Stimulated activated naive CD4-positive, alpha-beta T cell (primary cell): Measurements from ENCODE around the gene DCANP1.

Source experiments
- DNase-seq, 6 experiments: peaks; one replicate each; lab custom pipeline; 2025; lab: John Stamatoyannopoulos, UW

DCANP1 gene

DNA sequence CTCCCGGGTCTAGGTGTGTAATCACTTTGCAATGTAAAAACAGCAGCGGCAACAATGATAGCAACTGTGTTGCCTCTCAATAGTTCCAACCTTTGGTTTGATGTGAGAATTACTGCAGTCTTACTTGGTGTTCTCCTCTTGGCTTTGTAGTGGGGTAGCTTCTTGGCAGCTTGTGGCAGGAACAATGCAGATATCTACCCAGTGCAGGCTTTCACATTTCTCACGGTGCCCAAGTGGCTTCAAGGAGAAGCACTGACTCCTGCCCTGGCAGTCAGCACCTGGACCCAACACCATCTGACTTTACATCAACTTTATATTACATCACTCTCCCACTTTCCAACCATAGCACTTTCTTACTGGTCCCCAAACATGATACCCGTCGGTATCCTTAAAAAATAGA is 33.4 kb upstream of the DCANP1 start:
- no peak for DNase-seq

DNA sequence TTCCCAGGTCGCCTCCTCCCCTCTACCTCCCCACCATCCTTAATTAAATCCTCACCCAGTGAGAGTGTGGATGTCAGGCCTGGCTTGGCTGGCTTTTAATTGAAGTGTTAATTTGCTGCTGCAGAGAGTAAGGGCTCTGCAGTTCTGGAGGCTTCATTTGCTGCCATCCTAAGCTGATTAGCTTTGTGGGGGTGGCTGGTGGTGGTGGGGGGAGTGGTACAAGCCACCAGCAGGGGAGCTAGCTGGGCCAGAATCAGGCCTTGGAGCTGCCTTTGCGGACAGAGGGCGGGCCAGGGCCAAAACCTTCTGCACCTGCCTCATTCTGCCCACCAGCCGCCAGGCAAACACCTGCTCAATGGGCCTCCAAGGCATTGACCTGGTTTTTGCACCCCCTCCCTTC is 31.8 kb upstream of the DCANP1 start:
- DNase-seq = no peak

DNA sequence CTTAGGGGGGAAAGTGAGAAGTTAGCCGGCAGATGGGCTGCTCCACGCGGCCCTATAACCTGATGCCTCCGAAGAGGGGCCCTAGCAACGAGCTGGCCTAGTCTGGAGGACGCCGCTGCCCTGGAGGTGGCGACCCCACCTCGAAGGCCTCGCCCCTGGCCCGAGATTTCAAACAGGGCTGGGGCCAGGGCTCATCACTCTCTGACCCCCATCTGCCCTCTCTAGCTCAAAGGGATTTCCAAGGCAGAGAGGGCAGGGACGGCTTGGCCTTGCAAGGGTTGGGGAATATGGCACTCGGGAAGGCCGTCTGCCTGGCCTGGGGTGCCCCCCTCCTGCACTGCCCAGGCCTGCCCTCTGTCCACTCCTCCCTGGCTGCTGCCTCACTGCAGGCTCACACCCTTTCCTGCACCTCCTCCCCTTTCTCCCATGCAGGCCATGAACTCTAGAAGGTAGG is 30.5 kb upstream of the DCANP1 start:
- no peak for DNase-seq

DNA sequence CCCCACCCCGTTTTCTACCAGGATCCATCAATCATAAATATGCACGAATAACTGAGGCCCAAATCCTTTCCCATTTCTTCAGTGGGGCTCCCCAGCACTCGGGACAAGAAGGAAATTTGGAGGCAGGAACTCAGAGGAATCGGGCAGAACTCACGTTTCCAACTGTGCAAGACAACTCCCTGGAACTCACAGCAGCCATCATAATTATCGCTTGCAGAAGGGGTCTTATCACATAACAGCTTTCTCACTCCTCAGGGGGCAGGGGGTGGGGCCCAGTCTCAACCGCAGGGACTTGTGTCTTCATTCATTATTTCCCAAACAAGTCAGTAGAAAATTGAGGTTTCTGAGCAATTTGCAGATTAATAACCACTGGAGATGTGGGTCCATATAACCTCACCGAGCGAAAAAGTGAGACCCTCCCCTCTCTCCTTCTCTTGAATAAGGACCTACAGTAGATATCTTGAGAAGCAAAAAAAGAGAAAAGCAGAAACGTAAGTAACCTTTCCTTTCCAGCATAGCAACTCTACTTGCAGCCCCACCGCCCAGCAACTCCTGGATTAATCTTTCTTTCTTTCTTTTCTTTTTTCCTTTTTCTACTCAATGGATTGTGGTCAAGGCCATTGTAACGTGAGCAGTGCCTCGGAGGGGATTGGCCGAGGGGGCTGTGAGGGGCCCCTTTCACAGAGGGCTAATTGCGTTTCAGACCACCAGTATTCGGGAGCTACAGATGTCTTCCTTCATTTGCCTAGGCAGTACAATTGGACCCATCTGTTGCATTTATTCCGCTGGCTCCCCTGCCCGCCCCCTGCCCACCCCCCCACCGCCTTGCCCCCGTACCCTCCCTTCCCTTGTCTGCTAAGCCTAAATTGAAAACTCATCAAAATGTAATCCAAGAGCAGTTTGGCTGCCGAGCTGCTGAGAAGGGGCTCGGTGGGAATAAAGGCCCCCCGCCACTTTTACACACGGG is 29.8 kb upstream of the DCANP1 start:
- DNase-seq = no peak

DNA sequence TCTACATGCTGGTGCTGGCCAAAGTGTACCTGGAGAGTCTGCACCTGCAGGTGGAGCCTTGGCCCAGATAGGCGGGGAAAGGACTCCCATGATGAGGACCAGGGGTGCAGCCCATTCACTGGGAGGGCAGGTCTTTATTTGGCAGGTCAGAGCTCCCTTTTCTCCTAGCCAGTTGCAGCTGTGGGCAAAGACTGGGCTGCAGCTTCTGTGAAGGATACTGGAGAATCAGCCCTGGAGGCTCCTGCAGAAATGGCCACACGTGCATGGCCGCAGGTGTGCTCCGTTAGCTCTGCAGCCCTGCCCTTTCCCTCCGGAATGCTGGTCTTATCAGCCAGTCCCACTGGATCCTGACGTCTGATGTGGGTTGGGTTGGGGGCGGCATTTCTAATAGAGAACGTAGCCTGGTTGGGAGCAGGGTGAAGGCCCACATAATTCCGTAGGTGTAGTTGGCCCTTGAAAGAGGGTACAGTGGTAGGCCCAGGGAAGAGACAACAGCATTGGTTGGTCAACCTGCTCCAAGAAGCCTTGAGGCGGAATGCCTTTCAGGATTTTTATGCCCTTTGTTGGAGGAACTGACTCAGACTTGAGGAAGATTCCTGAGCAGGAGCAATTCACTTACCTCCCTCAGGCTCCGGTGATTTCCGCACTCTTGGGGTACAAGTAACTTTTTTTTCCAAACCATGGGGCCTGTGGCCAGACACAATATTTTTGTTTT is 27.0 kb upstream of the DCANP1 start:
- DNase-seq = no peak

DNA sequence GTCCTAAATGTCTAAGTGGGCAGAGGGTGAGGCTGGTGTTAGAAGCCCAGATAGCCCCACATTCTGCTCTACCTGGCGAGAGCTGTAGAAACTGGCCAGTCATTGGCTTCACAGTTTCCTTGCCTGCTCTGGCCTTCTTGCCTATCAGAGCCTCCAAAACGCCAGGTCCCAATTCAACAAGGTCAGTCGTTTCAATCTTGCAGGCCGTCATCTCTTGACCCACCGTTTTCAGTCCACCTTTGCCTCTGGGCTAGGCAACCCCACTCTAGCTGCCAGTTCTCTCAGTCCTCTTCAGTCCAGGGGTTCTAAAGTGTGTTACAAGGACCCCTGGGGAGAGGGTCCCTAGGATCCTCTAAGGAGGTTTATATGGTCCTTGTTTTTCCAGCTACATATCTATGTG is 25.0 kb upstream of the DCANP1 start:
- DNase-seq = no peak

DNA sequence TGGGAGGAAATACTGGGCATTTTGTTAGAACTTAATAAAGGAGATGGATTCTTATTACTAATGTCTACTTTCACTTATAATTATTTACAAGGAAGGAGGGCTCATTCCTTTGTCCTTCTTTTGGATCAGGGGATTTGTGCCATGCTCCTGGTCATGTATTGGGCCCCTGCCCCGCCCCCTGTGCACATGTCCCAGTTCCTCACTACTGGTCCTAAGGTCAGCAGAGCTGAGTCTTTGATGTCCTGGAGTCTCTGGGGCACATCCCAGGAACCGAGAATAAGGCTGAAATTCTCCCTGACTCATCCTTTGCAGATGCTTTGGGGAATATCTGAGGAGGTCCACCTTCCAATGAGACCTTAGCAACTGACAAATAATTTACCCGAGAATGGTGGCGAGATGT is 24.6 kb upstream of the DCANP1 start:
- no peak for DNase-seq

DNA sequence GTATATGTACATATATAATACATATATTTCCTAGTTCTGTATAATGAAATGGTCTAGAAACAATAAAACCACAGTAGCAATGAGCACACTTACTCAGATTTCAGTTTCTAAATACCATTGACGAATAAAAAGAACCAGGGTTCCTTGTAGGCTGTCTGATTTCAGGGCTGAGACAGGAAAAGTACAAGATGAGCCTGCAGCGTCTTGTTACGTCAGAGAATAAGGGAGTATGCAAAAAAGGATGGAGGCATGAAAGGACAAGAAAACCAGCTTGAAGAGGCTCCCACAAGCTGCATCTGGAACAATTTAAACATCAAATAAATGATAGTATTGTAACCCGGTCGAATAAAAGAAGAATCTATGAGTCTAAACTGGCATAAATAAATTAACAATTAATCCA is 22.8 kb upstream of the DCANP1 start:
- no peak for DNase-seq

DNA sequence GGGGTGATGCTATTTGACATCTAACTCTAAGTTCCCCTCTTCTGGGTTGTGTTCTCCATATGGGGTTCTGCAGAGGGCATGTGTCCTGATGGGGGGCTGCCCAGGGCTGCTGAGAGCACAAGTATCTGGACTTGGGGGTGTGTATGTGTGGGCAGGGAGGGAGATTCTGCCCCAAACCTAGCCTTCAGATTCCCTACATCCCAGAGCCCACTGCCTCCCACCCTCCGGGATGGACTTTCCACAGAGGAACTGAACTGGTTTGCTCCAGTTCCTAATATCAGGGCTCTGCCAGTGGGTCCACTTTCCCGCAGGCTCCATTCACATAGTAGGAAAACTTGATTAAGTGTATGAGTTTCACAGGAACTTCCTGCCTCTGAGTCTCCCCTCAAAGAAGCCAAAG is 21.4 kb upstream of the DCANP1 start:
- DNase-seq = no peak

DNA sequence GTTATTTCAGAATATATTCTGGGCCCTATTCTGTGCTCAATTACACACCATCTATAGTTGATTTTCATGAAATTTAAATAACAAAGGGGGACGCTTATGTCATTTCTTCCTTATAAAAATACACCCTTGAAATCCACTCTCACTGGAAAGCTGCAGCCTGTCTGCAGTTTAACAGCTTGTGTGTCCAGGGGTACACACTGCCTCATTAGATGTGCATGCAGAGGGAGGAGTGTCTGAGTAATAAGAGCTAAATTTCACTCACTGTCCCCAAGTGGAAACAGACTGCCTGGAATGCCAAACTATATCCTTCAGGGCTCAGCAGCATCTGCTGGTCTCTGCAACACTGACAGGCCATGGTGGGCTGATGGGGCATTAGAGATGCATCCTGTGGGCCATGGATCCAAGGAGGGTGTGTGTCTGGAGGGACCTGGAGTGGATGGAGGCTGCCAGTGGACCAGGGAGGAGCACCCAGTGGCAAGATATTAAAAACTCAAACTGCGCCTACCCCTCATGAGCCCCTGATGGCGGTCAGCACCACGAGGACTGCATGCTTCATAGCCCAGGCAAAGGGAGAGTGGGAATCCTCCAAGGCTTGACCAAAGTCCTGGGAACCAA is 20.8 kb upstream of the DCANP1 start:
- DNase-seq = no peak

DNA sequence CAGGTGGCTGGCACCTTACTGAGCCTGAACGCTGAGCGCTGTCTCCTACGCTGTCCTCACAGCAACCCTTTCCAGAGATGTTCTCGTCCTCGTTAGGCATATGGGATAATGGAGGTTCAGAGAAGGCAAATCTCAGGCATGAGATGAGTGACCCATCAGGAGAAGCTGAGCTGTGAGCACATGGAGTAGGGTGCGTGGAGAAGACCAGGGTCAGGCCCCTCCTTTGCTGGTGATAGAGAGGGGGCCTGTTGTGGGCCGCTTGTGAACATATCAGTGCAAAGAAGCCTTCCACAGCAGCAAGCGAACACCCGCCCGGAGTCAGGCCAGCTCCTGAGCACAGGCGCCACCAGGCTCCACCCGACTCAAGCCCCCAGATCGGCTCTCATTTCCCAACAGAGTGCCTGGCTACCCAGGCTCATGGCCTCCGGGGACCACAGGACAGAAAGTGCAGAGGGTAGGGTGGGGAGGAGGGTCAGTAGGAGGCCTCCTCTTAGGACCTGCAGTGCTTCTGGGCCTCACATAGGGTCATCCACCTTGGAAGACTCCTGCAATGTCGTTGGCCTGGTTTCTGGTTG is 20.0 kb upstream of the DCANP1 start:
- no peak for DNase-seq

DNA sequence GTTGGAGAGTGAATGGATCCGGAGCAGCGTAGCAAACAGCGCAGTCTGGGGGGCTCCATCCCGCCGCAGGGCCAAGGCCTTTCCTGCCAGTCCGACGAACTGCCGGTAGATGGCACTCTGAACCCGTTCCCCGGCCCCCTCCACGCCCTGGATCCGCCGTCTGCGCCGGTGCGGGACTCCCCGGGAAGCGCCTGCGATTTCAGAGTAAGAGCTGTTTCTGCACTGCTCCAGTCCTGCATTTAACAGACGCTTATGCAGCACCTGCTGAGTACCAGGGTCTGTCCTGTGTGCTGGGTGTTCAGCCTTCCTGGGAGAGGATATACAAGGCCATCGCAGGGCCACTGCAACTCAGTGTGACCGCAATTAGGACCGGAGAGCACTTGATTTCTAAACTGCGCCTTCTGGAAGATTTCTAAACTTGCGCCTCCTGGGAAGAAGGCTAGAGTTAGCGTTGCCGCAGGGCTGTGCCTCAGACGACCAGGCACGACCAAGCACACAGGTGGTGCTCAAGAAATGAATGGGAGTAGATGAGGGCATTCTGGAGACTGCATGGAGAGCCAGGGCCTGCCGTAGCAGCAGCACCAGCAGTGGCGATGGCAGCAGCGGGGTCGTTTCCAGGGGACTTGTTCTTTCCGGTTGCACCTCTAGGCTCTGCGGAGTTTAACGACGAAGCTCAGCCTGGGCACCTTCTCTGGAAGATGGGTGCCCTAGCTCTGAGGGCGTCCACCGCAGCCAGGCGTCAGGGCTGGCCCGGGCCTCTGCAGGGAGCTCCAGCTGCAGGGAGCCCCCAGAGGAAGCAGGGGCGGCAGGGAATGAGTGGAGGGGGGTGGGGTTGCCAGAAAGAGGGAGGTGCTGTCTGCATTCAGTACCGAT is 19.3 kb upstream of the DCANP1 start:
- peak; percentile 11 to 61 (median 32) for DNase-seq

DNA sequence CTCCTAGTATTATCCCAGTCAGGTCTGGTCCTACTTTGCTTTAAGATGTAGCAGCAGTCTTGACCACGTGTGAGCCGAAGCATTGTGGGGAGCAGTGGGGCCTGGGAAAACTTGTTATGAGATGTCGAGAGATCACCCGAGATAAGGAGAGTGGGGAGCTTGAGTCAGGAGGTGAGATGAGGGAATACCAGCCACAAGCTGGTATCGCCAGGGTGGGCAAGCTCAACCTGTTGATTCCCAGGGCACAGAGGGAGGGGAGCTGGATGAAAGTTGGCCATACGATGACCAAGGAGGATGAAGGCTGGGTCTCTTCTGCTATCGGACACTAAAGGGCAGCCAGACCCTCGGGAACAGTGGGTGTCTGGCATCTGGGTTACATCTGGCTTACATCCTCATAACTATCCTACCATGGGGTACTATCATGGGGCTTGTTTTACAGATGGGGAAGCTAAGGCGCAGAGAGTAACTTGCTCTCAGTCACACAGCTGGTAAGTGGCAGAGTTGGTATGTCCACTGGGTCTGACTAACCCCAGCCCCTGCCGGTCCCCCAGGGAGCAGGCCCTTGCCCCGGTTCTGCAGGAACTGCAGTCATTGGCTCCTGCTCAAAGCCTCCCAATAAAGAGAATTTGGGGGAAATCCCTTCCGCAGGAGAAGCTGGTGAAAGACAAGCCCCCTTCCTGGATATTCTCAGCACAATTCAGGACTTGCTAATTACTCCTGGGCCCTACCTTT is 18.4 kb upstream of the DCANP1 start:
- DNase-seq = no peak

DNA sequence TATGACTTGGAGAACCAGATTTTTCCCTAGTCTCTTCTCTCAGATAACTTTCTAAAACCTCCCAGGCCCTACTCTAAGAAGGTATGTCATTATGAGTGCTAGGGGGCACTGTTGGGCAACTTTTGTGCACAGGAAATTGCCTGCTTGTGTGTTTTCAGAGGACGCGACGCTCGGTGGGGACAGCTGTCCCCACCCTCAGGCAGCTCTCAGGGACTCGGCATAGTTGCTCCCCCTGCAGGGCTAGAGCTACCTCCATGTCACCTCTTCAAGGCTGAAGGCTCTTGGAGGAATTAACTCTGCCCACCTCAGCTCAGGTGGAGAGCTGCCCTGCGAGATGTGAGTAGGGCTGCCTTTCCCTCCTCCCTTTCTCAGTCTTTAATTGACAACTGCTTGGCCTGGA is 15.2 kb upstream of the DCANP1 start:
- peak; percentile 2 to 57 (median 37) for DNase-seq

DNA sequence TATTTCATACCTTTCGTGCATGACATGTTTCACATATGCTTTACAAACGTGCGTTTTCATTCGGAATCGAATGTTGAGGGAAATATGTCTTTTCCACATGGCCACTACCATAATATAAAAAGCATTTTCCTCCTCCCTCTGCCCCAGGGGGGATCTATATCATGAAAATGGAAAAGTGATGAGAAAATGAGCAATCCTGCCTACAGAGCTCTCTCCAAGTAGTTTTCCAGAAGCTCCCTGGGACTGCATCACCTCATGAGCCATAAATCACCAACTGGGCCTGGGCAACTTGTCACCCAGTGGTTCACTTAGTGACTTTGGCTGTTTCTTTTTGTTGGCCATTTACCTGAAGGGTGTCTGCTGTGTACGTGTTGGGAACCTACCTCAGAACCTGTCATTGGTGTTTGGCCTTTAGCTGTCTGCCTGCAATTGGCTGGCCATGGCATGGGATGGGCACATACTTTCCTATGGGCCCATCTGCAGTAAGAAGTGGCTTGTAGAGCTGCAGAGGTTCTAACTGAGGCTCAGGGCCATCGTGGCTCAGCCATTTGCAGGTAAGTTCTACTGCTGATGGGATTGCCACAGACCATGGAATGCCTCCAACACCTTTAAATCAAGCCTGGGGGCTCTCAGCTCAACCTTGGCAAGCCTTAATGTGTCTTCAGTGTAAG is 14.5 kb upstream of the DCANP1 start:
- DNase-seq = no peak

DNA sequence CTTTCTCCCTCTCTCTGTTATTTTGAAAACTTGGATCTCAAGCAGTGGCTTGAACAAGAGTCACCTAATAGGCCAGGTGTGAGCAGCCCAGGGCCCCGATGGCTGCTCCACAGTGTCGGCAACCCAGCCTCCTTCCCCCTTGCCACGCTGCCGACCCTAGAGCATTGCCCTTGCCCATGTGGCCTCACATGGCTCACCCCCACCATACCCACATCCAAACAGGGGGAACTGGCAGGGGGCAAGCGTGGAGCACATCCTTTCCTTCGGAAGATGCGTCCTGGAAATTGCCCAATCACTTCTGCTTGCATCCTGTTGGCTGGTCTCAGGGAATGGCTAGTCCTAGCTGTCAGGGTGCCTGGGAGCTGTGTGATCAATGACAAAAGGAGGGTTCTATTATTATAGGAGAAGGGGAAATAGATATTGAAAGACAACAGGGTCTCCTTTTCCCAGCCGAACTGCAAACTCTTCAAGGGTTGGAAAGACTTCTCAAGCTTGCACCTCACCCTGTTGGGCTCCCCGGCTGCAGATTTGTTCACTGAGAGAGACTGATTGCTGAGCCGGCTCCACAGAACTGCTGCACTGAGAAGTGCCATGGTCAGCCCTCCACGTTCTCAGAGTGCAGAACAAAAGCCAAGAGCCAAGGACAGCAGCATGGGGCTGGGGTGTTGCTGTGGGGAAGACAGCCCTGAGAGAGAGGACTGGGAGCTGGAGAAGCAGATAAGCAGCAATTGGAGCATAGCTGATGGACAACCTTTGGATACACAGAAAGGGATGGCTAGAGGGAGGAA is 13.3 kb upstream of the DCANP1 start:
- no peak for DNase-seq

DNA sequence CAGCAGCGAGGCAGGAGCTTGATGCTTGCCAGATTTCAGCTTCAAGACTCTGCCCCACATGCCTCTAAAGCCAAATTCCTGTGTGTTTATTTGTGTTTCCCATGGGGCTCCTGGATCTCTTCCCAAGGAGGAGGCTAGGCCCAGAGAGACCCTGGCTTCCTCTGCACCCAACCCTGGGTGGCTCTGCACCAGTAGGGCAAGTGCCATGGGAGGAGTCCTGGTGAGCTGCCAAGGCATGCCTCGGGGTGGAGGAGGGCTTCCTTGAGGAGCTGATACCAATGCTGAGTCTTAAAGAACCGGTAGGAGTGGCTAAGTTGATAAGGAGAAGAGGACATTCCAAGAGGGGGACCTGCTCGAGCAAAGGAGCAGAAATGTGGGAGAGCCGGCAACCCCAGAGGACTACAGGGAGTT is 11.8 kb upstream of the DCANP1 start:
- no peak for DNase-seq

DNA sequence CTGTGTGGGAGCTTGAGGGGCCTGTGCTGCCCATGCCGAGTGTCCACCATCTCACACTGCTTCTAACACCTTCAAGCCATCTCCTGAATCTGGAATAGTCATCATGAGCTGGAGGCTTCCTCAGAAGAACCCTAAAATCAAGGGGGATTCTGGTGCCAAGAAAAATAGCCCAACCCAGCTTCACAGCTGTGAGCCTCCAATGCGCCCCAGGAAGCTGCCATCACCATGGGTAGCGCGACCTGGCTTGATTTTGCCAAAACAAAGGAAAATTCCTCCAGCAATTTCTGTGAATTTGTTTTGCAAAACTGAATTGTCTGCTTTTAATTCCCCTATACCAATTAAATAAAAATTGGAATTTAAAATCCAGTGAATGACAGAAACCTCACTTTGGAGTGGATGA is 11.2 kb upstream of the DCANP1 start:
- DNase-seq = no peak

DNA sequence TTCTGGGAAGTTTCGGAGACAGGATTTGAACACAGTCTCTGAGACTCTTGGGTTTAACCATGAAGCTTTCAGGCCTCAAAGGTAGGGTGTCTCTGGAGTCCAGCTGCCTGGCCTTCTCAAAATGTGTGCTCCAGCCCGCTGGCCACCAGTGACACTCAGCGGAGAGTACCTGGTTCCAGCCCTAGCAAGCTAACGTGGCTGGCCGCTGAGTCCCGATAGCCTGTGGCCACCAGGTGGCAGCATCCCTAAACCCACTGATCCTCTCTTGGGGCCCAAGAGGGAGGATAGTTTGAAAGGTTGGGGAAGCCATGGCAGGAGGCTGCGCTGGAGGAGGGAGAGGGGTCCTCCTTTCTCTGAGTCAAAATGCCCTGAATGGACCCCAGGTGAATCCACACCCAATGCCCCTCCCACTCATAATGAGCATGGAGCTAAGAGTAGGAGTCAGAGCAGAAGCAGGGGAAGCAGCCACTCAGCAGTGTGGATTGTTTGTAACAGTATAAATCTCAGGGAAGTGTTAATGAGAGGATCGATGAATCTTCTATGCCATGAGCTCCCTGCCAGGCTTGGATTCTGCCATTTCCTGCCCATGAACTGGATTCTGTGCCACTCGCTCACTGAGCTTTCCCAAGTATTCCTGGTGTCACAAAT is 10.4 kb upstream of the DCANP1 start:
- DNase-seq = peak in 4 of 6 experiments; percentile 12 to 38 (median 22)
